ENCODE results near the gene RAB11FIP4.

- TF ChIP-seq CTCF (IDR thresholded peaks at IDR 0.05 in 2 of 3, conservative IDR thresholded peaks at IDR 0.05 in 1 of 3; ENCODE audit: control insufficient read depth in 2 of 3, extremely low read depth in 1 of 3, insufficient read depth in 1 of 3, low read depth in 3 of 3, low read length in 3 of 3) (no peak), CBX3 (IDR thresholded peaks at IDR 0.05; ENCODE audit: borderline replicate concordance, low read depth) (no peak), ZNF24 (IDR thresholded peaks at IDR 0.05) (no peak), RAD21 (IDR thresholded peaks at IDR 0.05; ENCODE audit: insufficient read depth, low read depth, low read length) (no peak), SMAD1 (IDR thresholded peaks at IDR 0.05; ENCODE audit: low read depth, partially characterized antibody) (no peak), HDAC2 (IDR thresholded peaks at IDR 0.05) (no peak), EP300 (IDR thresholded peaks at IDR 0.05; ENCODE audit: borderline replicate concordance in 1 of 2, control insufficient read depth in 1 of 2, low read depth in 2 of 2, low read length in 2 of 2) (no peak), ATF2 (IDR thresholded peaks at IDR 0.05; ENCODE audit: low read length) (no peak), ZSCAN29 (IDR thresholded peaks at IDR 0.05) (no peak), POLR2AphosphoS5 (IDR thresholded peaks at IDR 0.05; ENCODE audit: low read length) (no peak), CUX1 (IDR thresholded peaks at IDR 0.05; ENCODE audit: insufficient replicate concordance, low read depth, low read length) (no peak), E2F4 (IDR thresholded peaks at IDR 0.05; ENCODE audit: low read depth, low read length) (no peak), SIN3A (IDR thresholded peaks at IDR 0.05; ENCODE audit: low read depth, low read length) (no peak), SMARCA5 (IDR thresholded peaks at IDR 0.05) (no peak)
Observed at GRCh38 chr17:31442276-31442675, 50.8 kb downstream of the RAB11FIP4 start.
